ENCODE measurements around the gene B3GNT7.
"Not testable (repeated sequence)": the region's sequence is repeated elsewhere in the genome, so short reads cannot be mapped to it uniquely, and the experiment has no call there.

The B3GNT7 gene

DNA sequence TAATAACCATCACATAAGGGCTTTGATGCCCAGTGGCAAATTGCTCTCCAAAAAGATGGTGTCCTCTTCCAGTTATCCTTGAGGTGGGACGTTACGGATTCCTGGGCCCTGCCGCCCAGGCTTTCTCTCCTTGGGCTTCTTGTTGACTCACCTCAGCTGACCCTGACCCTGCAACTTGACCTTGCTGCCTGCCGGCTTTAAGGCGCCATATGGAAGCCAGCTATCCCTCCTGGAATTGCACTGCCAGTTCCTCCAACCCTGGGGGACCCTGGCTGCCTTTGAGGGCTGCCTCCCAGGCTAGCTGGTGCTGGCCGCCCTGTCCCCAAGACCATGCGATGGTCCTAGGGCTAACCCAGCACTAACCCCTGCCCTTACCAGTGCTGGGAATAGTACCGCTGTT lies 28.3 kb upstream of the B3GNT7 start:
- no peak for DNase-seq (ENCODE audit: low spot score)

DNA sequence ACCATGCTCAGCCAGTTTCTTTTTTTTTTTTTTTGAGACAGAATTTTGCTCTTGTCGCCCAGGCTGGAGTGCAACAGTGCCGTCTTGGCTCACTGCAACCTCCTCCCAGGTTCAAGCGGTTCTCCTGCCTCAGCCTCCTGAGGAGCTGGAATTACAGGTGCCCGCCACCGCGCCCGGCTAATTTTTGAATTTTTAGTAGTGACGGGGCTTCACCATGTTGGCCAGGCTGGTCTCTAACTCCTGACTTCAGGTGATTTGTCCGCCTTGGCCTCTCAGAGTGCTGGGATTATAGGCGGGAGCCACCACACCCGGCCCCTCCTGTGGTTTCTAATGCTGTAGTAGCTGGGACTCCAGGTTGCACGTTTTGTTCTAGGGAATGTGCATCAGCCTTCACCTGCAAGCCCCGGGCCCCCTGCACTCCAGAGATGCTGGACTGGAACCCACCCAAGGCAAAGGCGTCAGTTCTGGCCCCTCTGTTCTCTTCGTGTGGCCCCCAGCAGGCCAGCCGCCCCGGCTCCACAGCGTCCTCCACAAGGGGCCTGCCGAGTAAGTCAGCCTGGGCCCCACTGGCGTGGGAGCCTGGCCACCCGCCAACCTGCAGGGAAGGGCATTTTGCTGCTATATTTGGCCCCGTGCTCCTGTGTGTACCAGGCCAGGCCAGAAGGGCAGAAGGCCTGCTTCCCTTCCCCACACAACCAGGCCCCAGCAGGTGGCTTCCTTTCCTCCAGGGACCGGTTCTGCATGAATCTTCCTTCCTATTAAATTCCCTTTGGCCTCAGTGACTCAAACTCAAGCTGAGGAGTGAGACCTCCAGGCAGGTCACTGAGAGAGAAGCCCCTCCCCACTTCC lies 25.7 kb upstream of the B3GNT7 start:
- no peak for DNase-seq (ENCODE audit: low spot score)

DNA sequence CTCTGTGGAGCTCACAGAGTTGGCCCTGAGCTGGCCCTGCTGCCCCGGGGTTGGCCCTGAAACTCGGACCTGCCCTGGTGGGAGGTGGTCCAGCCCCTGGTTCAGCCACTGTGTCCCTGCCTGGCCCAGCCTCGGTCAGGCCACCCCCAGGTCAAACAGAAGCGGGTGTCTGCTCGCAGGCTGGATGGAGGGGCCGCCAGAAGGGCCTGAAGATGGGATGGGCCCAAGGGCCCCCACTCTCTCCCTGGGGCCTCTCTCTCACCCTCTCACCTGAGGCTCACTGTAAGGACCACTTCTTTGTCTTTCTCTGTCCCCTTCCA lies 25.1 kb upstream of the B3GNT7 start:
- DNase-seq (ENCODE audit: low spot score): no peak

DNA sequence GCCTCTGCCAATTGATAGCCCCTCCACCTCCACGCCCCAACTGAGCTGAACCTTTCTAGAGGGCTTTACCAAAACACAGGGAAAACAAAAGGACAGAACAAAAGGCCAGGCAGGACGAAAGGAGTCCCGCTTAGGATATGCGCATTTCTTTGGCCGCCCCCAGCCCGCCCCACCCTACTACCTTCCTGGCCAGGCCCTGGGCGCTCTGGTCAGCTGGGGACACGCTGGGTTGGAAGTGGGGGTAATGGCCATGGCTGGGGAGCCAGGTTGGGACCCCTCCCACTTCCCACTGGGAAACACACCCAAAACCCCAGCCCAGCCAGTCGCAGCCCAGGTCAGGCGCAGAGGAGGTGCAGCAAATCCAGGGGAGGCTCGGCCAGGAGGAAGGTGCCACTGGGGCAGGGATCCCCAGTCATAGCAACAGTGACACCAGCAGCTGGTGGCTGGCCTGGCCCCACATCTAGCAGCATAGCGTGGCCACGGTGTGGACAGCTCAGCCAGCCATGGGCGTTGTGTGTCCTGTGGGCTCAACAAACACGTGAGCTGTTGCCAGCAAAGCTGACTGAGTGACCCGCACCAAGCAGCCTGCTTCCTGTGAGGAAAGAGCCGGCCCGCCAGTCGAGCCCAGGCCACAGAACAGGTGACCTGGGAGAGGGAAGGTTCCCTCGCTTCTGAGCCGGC lies 24.6 kb upstream of the B3GNT7 start:
- DNase-seq (ENCODE audit: low spot score): no peak

DNA sequence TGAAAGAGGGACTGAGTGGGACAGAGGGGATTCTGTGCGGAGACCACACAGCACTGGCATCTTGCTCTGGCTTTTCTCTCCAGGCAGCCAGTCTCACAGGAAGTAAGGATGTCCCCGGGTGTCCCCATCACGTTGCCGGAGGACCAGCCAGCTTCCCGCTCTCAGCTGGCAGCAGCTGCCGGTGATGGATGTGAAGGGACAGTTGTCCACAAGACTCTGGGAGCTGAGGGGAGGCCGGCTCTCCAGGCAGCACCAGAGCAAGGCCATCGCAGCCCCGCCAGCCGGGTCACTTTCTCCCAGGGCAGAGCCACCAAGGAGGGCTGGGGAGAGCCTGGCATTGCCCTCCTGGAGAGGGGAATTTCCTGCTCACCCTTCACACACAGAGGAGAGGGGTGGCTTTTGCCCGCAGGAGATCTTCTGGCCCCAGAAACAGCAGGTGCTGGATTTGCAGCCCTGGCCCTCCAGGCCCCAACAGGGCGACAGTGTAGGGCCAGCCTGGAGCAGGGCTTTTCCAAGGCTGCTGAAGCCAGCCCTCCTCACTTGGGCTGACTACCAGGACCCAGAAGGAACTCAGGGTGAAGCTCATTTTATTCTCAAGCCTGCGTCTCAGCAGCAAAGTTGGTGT lies 24.0 kb upstream of the B3GNT7 start:
- no peak for DNase-seq (ENCODE audit: low spot score)

DNA sequence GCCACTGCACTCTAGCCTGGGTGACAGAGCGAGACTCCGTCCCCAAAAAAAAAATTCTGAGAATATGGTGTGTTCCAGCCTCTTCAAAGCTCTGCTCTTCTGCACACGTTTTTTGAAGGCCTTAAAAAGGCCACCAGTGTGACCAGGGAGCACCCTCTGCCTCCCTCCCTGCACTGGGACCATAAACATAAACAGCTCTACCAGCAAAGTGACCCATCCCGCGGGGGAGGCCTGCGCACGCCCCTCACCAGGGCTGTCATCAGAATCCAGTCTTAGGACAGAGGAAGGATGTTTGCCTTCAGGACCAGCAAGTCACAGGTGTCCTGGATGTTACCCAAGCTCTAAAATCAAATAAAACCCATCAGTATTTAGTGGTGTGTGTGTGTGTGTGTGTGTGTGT lies 23.2 kb upstream of the B3GNT7 start:
- no peak for DNase-seq (ENCODE audit: low spot score)

DNA sequence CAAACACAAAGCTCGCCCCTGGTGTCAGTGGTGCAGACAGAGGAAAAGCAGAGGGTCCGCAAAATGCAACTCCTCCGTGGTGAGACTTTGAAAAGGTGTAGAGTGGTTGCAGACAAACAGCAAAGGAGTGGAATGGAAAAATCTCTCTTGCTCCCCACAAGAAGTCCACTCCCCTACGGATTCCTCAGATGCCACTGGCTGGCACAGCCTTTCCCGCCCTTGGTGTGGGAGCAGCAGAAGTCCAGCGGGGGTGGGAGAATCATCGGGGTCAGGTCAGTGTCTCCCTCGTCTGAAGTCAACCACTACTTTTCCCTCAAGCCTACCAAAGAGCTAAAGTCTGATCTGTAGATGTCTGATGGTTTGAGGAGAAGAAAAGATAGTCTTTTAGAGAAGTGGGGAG lies 22.3 kb upstream of the B3GNT7 start:
- no peak for DNase-seq (ENCODE audit: low spot score)

DNA sequence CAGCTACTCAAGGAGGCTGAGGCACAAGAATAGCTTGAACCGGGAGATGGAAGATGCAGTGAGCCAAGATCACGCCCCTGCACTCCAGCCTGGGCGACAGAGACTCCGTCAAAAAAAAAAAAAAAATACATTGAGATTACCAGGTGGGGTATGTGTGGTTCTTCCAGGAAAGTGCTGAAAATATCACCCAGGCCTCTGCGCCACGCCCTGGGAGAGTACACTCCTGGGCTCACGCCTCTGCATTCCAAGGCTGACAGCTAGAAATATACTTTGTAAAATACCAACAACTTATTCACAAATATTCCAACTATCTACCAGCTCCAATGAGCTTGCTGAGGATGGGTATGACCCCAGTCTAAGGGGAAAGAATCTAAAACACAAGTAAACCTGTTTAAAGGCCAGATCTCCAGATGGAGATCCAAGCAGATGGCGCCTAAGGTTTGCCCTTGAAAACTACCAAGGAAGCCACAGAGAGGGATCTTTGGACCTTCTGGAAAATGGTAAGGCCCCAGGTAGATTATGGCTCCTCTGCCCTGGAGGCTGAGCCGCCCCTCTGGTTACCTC lies 21.6 kb upstream of the B3GNT7 start:
- no peak for DNase-seq (ENCODE audit: low spot score)

DNA sequence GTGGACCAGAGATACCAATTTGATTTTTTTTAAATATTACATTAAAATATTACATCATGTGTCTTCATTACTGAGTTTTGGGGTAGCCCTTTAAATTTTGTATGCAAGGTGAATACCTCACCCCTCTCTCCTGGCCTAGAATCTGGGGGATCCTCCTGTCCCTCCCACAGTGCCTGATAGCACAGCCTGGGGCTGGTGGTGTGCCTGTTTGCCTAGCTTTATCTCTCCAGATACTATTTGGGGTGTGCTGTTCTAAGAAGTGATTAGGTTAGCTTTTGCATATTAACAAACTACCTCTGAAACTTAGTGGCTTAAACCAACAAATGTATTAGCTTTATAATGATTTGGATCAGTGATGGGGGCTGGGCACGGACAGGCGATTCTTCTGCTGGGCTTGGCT lies 20.7 kb upstream of the B3GNT7 start:
- no peak for DNase-seq (ENCODE audit: low spot score)

DNA sequence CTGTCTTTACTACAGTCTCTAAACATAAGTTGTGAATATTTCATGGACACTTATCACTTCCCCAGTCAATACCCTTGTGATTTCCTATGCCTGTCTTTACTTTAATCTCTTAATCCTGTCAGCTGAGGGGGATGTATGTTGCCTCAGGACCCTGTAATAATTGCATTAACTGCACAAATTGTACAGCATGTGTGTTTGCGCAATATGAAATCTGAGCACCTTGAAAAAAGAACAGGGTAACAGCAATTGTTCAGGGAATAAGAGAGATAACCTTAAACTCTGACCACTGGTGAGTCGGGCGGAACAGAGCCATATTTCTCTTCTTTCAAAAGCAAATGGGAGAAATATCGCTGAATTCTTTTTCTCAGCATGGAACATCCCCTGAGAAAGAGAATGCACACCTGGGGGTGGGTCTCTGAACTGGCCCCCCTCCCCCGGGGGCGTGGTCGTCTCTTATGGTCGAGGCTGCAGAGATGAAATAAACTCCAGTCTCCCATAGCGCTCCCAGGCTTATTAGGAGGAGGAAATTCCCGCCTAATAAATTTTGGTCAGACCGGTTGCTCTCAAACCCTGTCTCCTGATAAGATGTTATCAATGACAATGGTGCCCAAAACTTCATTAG lies 19.4 kb upstream of the B3GNT7 start:
- not testable (repeated sequence) for DNase-seq (ENCODE audit: low spot score)

DNA sequence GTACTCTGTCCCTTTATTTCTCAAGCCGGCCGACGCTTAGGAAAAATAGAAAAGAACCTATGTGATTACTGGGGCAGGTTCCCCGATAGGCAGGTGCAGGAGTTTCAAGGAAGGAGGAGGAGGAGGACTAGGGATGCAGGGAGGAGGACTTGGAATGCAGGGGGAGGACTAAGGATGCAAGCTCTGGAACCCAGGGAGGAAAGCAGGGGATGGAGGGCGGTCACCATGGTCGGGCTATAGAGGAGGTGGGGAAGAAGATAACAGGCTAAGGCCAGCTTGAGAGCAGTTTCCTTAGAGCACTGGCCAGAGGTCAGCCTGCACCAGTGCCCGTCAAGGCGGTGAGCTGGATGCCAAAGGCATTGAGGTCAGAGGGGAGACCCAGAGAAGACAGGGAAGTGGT lies 18.7 kb upstream of the B3GNT7 start:
- no peak for DNase-seq (ENCODE audit: low spot score)

DNA sequence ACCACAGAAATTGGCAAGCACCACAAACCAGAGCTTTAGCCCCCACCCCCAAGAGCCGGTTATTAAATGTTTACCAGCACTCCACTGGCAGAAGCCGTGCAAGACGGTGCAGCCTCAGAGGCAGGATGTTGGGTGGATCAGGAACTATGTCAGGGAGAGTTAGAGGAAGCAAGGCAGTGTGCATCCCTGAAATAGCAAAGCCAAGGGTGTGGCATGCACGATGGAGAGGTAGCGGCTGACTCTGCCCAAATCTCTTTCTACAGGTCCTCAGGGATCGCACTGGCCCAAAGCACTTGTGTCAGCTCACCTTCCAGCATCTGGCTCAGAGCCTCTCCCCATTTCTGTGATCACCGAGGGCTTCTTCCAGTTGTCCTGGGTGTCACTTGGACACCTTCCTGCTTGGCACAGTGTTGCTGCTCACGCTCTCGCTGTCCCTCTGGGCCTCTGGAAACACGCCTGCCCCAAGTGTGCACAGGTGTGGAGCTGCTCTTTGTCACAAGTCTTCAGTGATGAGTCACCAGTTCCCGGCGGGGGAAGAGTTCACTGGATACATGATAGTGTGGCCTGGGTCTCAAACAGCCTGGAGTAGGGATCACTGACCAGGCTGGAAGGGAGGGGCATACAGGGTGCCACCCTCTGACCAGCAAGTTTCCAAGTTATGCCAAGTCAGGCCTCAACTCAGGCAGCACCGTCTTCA lies 17.3 kb upstream of the B3GNT7 start:
- no peak for DNase-seq (ENCODE audit: low spot score)

DNA sequence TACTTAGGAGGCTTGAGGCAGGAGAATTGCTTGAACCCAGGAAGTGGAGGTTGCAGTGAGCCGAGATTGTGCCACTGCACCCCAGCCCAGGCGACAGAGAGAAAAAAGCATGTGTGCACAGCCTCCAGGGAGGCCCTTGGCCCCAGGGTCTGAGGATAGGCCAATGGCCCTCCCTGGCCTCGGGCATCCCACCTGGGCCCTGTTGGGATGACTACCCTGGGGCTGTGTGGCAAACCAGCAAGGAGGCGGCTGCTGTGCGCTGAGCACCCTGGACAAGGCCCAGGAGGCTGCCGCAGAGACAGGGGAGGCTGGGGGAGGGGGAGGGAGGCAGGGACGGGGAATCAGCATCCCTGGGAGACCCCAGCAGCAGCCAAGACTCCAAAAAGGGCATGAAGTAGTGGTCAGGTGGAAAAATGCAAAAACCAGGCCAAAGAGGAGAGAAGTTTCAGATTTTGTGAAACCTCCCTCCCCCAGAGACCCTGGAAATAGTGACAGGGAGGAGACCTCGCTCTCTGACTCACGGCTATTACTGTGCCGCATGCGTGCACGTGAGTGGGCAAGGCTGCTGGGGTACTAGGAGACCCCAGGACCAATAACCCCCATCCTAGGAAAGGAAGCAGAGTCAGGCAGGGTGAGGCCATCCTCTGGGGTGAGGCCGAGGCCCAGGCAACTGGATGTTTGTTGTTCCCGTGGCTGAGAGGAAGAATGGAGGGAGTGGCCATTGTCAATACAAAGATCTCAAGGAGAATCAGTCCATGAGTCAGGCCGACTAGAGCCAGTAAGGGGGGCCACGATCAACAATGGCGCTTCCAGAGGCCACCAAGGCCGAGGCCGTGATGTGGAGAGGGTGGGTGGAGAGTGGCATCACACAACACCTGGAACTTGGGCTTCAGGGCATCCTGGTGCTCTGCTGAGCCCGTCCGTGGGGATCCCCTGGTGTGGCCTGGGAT lies 16.0 kb upstream of the B3GNT7 start:
- DNase-seq (ENCODE audit: low spot score): no peak

DNA sequence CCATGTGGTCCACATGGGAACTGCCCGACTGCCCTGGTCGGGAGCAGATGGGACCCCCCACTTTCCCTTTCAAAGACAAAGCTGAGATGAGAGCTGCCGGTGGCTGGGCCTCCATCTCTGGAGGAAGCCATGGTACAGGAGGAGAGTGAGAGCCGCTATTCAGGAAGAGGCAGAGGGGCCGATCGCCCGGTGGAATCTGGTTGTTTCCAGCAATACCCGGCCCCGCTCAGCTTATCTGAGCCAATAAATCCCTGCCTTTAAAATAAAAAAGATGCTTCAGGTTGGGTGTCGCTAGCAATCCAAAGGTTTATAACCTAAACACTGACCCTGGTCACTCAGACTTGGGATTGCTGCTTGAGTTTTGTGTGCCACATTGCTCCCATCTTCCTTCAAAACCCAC lies 15.2 kb upstream of the B3GNT7 start:
- DNase-seq (ENCODE audit: low spot score): no peak

DNA sequence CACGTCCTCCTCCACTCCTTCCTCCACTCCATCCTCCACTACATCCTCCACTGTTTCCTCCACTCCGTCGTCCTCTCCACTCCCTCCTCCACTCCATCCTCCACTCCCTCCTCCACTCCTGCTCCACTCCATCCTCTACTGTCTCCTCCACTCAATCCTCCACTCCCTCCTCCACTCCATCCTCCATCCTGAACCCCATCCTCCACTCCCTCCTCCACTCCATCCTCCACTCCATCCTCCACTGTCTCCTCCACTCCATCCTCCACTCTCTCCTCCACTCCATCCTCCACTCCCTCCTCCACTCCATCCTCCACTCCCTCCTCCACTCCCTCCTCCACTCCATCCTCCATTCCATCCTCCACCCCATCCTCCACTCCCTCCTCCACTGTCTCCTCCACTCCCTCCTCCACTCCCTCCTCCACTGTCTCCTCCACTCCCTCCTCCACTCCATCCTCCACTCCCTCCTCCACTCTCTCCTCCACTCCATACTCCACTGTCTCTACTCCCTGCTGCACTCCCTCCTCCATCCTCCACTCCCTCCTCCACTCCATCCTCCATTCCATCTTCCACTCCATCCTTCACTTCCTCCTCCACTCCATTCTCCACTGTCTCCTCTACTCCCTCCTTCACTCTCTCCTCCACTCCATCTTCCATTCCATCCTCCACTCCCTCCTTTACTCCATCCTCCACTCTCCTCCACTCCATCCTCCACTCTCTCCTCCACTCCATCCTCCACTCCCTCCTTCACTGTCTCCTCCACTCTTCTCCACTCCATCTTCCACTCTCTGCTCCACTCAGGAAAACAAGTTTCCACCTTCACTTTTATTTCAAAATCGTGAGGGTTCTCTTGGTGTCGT lies 14.3 kb upstream of the B3GNT7 start:
- no peak for DNase-seq (ENCODE audit: low spot score)

DNA sequence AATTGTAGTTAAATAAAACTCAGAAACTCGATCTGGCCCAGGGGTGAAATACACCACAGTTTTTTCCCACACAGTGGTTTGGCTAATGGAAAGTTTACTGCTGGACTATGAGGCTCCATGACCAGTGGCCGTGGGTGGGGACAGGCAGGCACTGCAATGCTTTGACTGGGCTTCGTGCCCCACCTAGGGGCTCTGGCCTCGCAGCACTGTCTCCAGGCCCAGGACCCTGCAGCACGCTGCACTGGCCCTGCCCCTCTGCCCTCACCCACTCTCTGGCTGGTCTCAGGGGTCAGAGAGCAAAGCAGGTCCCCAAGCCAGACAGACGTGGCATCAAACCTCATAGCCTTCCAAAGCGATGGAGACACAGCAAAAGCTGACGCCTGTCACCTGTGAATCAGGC lies 13.4 kb upstream of the B3GNT7 start:
- DNase-seq (ENCODE audit: low spot score): no peak

DNA sequence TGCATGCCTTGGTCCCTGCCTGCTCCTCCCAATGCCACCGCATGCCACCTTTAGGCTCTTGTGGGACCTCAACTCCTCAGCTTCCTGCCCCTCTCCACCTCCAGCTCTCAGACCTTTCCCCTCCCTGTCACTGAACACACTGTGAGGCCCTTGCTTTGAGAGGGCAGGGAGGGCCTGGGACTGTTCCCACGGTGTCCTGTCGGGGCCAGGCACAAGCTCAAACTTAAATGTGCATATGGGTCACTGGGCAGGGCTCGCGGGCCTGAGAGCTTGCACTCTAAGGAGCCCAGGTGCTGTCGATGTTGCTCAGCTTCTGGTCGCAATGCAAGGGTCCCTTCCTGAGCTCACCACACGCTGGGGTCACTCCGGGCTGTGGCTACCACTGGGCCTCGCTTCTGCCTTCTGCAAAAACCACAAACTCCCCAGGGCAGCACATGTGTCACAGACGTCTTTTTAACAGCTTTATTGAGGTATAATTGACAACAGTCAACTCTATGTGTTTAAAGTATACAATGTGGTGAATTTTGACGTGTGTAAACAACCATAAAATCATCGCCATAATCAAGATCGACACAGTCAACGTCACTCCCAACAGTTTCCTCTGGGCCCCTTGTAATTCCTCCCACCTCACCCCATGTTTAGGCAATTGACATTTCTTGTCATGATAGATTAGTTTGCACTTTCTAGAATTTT lies 11.9 kb upstream of the B3GNT7 start:
- no peak for DNase-seq (ENCODE audit: low spot score)

DNA sequence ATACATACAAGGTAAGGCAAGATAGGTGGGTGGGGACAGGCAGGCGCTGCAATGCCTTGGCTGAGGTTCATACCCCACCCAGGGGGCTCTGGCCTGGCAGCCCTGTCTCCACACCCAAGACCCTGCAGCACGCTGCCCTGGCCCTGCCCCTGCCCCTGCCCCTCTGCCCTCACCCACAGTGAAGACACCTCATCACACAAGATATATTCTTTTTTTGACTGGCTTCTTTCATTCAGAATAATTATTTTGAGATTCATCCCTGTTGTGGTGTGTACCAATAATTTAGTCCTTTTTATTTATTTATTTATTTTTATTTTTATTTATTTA lies 11.4 kb upstream of the B3GNT7 start:
- no peak for DNase-seq (ENCODE audit: low spot score)

DNA sequence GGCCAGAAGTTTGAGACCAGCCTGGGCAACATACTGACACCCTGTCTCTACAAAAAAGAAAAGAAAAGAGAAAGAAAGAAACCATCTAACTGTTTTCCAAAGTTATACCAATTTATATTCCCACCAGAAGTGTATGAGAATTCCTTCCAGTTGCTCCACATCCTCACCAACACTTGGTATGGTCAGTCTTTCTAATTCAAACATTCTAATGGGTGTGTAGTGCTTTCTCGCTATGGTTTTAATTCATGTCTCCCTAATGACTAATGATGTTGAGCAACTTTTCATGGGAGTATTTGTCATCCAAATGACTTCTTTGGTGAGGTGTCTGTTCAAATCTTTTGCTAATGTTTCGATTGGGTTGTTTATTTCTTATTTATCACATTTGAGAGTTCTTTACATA lies 10.5 kb upstream of the B3GNT7 start:
- no peak for DNase-seq (ENCODE audit: low spot score)

DNA sequence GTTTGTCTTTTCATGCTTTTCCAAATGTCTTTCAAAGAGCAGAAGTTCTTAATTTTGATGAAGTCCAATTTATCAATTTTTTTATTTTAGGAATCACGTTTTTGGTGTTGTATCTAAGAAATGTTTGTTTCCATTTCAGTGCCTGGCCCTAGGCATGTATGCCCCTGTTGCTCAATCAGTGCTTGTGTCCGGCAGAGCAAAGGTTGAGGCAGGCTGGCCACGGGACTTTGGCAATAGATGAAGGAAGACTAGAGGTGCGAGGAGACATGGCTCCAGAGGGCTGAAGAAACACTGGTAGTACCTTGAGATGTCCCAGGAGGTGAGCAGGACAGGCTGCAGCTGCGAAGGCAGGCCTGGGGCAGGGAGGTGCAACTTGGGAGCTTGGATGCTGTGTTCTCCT lies 10.1 kb upstream of the B3GNT7 start:
- no peak for DNase-seq (ENCODE audit: low spot score)
